Ascending aorta (tissue), 2 donors: ENCODE data around the gene TTLL1. TPM values are rescaled to one million over a fixed set of nuclear protein-coding genes. Genes with fewer than 3 reads are reported as not detected.
A peak's percentile ranks its signal among the peaks of the same experiment; 100 is the strongest.

Source experiments
- DNase-seq, 2 donors: peaks; one replicate each; pipeline ENCODE4 v3.0.0-alpha.2; 2019; ENCODE audit warnings: low spot score in 2 of 2
- H3K27ac ChIP-seq, 2 donors: fragments of 200-600 bp; sonication (generic); one replicate each; pipeline ENCODE4 v1.5.1; 2016 to 2017; ENCODE audit warnings: mild to moderate bottlenecking in 1 of 2
- H3K27me3 ChIP-seq: fragments of 200-600 bp; sonication (generic); one replicate; pipeline ENCODE4 v1.5.1; 2017
- H3K36me3 ChIP-seq, 2 donors: fragments of 200-600 bp; sonication (generic); one replicate each; pipeline ENCODE4 v1.5.1; 2016
- H3K4me1 ChIP-seq, 2 donors: fragments of 200-600 bp; sonication (generic); one replicate each; pipeline ENCODE4 v1.5.1; 2016 to 2017; ENCODE audit warnings: mild to moderate bottlenecking in 1 of 2
- H3K4me3 ChIP-seq, 2 donors: fragments of 200-600 bp; sonication (generic); one replicate each; pipeline ENCODE4 v1.5.1; 2016 to 2017; ENCODE audit warnings: mild to moderate bottlenecking in 1 of 2
- H3K9me3 ChIP-seq, 2 donors: fragments of 200-600 bp; sonication (generic); one replicate each; pipeline ENCODE4 v1.5.1; 2016
- intact Hi-C: fragments of 100-400 bp; cut with DNase I; formaldehyde crosslinking; loops from one replicate; pipeline ENCODE4 v1.15.1; 2023
- total RNA-seq: library from RNA; depleted of rRNA; stranded (reverse); fragments of >200 nt; gene quantifications from one replicate; pipeline ENCODE4 v1.1.0, GENCODE V29; 2016
- TF ChIP-seq, protein P1 (sequence below), 3 experiments: fragments of 200-600 bp in 2 of 3; fragments of 450-650 bp in 1 of 3; sonication (generic) in 2 of 3; IDR thresholded peaks; one replicate each; pipeline ENCODE4 v1.5.1; 2016 to 2019; ENCODE audit warnings: antibody characterized with exemption in 3 of 3, mild to moderate bottlenecking in 1 of 3, moderate library complexity in 1 of 3

Gene TTLL1
- total RNA-seq, 1 donor from 2014 or later = 0.21 TPM

DNA sequence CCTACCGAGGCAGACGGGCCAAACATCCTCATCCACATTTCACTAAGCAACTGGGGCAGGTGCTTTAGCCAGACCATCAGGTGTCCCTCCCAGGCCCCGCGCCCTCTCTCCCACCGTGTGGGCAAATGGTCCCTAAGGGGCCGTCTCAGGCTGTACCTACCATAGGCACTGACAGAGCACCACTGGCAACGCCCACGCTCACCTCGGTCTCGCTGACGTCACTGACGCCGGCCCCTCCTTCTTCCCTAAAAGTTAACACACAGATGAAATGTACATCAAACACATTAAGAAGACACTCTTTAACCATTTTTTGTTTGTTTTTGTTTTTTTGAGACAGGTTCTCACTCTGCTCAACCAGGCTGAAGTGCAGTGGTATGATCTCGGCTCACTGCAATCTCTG is 9.4 kb downstream of the TTLL1 start:
- Histone ChIP-seq H3K9me3 (no peaks in the 10 kb centered on the region), H3K4me1 (no peaks in the 10 kb centered on the region), H3K36me3 (no peaks in the 10 kb centered on the region), H3K27me3 (no peaks in the 10 kb centered on the region), H3K27ac (no peak overlapping the region), H3K4me3 (no peak overlapping the region)
- DNase-seq = no peak
- TF ChIP-seq, protein P1, sequence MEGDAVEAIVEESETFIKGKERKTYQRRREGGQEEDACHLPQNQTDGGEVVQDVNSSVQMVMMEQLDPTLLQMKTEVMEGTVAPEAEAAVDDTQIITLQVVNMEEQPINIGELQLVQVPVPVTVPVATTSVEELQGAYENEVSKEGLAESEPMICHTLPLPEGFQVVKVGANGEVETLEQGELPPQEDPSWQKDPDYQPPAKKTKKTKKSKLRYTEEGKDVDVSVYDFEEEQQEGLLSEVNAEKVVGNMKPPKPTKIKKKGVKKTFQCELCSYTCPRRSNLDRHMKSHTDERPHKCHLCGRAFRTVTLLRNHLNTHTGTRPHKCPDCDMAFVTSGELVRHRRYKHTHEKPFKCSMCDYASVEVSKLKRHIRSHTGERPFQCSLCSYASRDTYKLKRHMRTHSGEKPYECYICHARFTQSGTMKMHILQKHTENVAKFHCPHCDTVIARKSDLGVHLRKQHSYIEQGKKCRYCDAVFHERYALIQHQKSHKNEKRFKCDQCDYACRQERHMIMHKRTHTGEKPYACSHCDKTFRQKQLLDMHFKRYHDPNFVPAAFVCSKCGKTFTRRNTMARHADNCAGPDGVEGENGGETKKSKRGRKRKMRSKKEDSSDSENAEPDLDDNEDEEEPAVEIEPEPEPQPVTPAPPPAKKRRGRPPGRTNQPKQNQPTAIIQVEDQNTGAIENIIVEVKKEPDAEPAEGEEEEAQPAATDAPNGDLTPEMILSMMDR (IDR thresholded peaks at IDR 0.05) = no peak
- intact Hi-C loops = loop anchor here (10.0 kb wide), 1 partner anchor 425 kb away; no protein-coding TSS in a partner anchor

DNA sequence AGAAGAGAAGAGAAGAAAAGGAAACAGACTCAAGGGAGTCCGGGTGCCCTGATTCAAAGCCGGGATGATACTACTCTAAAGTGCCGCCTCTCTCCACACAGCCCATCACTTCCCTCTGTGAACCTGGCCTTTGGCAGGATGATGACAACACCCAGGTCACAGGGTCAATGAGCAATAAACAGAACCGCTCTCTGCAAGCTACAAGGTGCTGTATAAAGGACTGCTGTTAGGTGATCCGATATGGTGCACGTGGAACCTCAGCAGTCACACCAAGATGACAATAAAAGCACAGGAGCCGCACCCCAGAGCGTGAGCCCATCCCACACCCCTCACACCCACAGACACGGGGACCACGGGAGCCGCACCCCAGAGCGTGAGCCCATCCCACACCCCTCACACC is 10.7 kb downstream of the TTLL1 start:
- DNase-seq = no peak
- H3K9me3 ChIP-seq = no peaks in the 10 kb centered on the region
- no peaks in the 10 kb centered on the region for H3K27me3 ChIP-seq
- TF ChIP-seq, protein P1 (IDR thresholded peaks at IDR 0.05) = no peak
- H3K4me1 ChIP-seq = no peaks in the 10 kb centered on the region
- no peak overlapping the region for H3K27ac ChIP-seq
- intact Hi-C loops = no loop called here
- H3K4me3 ChIP-seq = no peak overlapping the region
- H3K36me3 ChIP-seq = no peaks in the 10 kb centered on the region

DNA sequence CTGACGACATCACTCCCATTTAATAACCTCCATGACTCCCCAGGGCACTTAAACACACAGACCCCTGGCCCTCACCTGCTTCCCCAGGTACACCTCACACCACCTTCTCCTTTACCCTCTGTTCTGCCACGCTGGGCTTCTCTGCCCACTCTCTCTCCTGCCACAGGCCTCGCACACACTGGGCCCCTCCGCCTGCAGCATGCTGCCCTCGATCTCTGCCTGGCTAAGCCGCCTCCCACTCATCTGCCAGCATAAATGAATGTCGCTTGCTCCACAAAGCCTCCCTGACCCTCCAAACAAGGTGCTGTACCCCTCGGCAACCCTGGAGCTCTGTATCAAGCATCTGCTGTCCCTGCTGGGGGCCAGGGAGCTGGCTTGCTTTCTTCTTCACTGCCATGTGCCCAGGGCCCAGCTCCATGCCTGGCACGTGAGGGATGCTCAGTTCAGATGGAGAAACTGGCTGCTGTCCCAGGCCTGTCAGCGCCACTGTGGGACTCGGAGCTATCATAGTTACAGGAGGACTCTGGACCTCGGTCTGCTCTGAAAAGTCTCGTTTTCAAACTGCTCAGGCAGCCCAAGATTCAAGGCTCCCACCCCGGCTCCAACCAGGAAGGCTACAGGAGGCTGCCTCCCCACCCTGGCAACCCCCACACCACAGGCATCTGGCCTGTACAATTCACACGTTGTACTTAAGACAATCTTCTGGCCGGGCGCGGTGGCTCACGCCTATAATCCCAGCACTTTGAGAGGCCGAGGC is 11.9 kb downstream of the TTLL1 start:
- H3K27me3 ChIP-seq = no peaks in the 10 kb centered on the region

DNA sequence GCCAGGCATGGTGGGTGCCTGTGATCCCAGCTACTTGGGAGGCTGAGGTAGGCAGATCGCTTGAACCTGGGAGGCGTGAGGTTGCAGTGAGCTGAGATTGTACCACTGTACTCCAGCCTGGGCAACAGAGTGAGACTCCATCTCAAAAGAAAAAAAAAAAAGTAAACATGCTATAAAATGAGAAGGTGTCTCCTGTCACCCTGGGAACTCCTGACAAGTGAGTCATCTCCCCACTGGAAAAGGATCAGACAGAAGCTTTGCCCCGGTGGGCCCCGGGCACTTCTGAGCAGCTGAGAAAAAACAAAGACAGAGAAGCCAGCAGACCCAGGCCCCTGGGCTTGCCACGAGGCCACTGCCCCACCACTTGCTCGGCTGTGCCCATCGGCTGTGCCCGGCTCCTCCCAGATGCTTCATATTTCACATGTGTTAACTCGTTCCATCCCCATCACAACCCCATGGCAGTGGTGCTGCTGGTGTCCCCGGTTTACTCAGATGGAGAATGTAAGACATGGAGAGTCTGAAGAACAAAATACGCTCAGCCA is 22.3 kb downstream of the TTLL1 start:
- Histone ChIP-seq H3K4me3 (no peak overlapping the region), H3K36me3 (peaks cover 7 to 25% of the 10 kb centered on the region in 2 donors), H3K27me3 (no peaks in the 10 kb centered on the region), H3K27ac (peak overlapping the region; percentile 48 to 55), H3K9me3 (no peaks in the 10 kb centered on the region), H3K4me1 (peaks cover 0 to 3% of the 10 kb centered on the region in 2 donors)
- intact Hi-C loops = no loop called here
- TF ChIP-seq, protein P1 (IDR thresholded peaks at IDR 0.05) = no peak
- DNase-seq = no peak

More for the DNA sequence above, 11.9 kb downstream of the TTLL1 start:
- H3K4me1 ChIP-seq = no peaks in the 10 kb centered on the region
- H3K36me3 ChIP-seq = no peaks in the 10 kb centered on the region
- TF ChIP-seq, protein P1 (IDR thresholded peaks at IDR 0.05) = no peak
- H3K9me3 ChIP-seq = no peaks in the 10 kb centered on the region
- no peak overlapping the region for H3K27ac ChIP-seq
- intact Hi-C loops = no loop called here
- no peak for DNase-seq
- no peak overlapping the region for H3K4me3 ChIP-seq

DNA sequence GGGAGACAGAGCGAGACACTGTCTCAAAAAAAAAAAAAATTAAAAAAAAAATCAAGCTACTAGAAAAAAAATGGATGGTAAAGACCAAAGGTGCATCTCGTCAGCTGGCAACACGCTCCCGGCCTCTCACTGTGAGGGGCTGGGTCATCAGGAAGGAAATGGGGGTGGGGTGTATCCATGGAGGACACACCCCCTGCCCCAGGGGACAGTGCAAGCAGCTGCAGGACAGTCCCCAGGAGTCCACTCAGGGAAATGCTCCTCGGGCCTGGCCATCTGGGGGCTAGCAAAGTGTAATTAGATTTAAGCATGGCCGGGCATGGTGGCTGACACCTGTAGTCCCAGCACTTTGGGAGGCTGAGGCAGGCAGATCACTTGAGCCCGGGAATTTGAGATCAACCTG is 23.1 kb downstream of the TTLL1 start:
- Histone ChIP-seq H3K27ac (no peak overlapping the region), H3K4me3 (no peak overlapping the region), H3K4me1 (peaks cover 0 to 3% of the 10 kb centered on the region in 2 donors), H3K36me3 (peaks cover 7 to 32% of the 10 kb centered on the region in 2 donors), H3K27me3 (no peaks in the 10 kb centered on the region), H3K9me3 (no peaks in the 10 kb centered on the region)
- intact Hi-C loops = no loop called here
- DNase-seq = no peak
- TF ChIP-seq, protein P1 (IDR thresholded peaks at IDR 0.05) = no peak
